ENCODE measurements around the gene EFEMP2.

- TF ChIP-seq CTCF (IDR thresholded peaks at IDR 0.05) (no peak), POLR2AphosphoS5 (IDR thresholded peaks at IDR 0.05; ENCODE audit: low read depth, low read length) (no peak; the same call in 1 of the 2 replicates), SIN3A (IDR thresholded peaks at IDR 0.05; ENCODE audit: borderline replicate concordance, insufficient read depth, low read depth, low read length) (no peak), TCF7L2 (IDR thresholded peaks at IDR 0.05; ENCODE audit: low read depth, low read length) (peak; percentile 83)
Measured at GRCh38 chr11:65903715-65904114, 31.1 kb upstream of the EFEMP2 start.

Measured in Panc1 (cell line).